Right cardiac atrium (tissue), 5 donors: Measurements from ENCODE around the gene KCNH5. TPM values are rescaled to one million over a fixed set of nuclear protein-coding genes. Genes with fewer than 3 reads are reported as not detected.

Source experiments
- ATAC-seq, 2 donors: fragments of 200-7000 bp; cut with Tn5 transposase; one replicate each; pipeline versions ENCODE4 v1.8.0 to v1.9.1; 2020; ENCODE audit warnings: moderate library complexity in 2 of 2, mild to moderate bottlenecking in 1 of 2
- DNase-seq, 3 donors: peaks; one replicate each; pipeline ENCODE4 v3.0.0-alpha.2; 2020
- H3K27ac ChIP-seq: one replicate; pipeline ENCODE4 v1.5.1; 2013; ENCODE audit warnings: mild to moderate bottlenecking, low read length, control low read depth, moderate library complexity
- H3K27me3 ChIP-seq: one replicate; pipeline ENCODE4 v1.6.1; 2013; ENCODE audit not compliant: control insufficient read depth, insufficient read depth
- H3K4me1 ChIP-seq: one replicate; pipeline ENCODE4 v1.6.1; 2013; ENCODE audit warnings: low read length; ENCODE audit not compliant: control insufficient read depth, insufficient read depth
- H3K4me3 ChIP-seq: one replicate; pipeline ENCODE4 v1.5.1; 2013; ENCODE audit warnings: low read length, control low read depth
- H3K9me3 ChIP-seq: one replicate; pipeline ENCODE4 v1.6.1; 2013; ENCODE audit warnings: low read length; ENCODE audit not compliant: control insufficient read depth
- WGBS: extraction: QIAGEN DNeasy Blood & Tissue Kit; methylation state at CpG from one replicate; pipeline ENCODE4 v1.1.7; 2013; 5-methylcytosine and 5-hydroxymethylcytosine counted together
- intact Hi-C, 4 donors: fragments of 100-400 bp; cut with DNase I; formaldehyde crosslinking; loops; one replicate each; pipeline versions ENCODE4 v1.11.0 to v1.14.0; 2022 to 2023
- polyA plus RNA-seq: library from polyadenylated mRNA; stranded (reverse); fragments of 200-250 nt; gene quantifications from one replicate; pipeline ENCODE4 v1.2.3, GENCODE V29; 2013
- total RNA-seq, 4 donors: library from RNA; stranded (reverse); fragmentation: NEBNext Ultra II Directional; extraction: Animal tissue kit (Norgen Biotek cat#: 25700); gene quantifications; one replicate each; pipeline ENCODE4 v1.2.1, GENCODE V29; 2021
- donor health status: healthy with polysubstance abuse.
- donor health status: DM: no; HTN: yes; CAD: no.
- donor health status: DM: no; HTN: no; CAD: no.
- donor health status: DM: no; HTN: yes; CAD: no; lungs with severe emphysema.
- donor health status: DM: yes; HTN: yes; CAD: no.

KCNH5 gene
- total and polyA plus RNA-seq, 5 donors = not detected

DNA sequence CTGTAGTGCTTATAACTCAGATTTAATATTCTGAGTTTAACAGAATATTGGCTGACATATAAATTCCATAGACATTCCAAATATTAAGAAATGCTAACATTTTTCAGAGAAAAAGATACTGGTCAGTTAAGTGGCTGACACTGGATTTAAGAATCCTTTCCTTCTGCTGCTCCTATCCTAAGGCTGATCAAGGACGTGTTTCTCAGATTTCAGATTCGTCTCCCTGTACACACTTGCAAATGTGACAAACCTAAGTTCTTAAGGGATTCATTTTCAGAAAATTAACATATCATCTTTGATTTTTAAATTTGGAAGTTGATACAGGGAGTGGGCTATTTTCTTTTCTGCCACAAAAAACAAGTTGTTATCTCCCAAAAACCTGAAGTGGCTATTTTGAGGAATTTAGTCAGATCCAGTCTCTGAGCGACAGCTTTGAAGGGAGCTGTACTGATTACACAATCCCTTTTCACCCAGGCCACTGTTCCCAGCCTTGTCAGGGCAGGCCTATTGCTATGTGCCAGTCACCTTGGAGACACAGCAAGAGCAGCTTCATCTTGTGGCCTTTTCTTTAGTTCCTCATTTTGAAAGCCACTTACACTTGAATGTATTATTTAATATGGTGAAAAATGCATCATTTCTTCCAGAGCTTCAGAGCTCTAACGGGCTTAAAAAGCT is 370.6 kb downstream of the KCNH5 start:
- Histone ChIP-seq H3K4me3 (no peak overlapping the region), H3K27ac (no peak overlapping the region), H3K4me1 (no peaks in the 10 kb centered on the region), H3K9me3 (no peaks in the 10 kb centered on the region), H3K27me3 (no peaks in the 10 kb centered on the region)
- intact Hi-C loops = no loop called here
- ATAC-seq (no peak), DNase-seq (no peak)
- 50% methylated on average over 4 of the region's 4 CpGs for whole genome bisulfite sequencing

DNA sequence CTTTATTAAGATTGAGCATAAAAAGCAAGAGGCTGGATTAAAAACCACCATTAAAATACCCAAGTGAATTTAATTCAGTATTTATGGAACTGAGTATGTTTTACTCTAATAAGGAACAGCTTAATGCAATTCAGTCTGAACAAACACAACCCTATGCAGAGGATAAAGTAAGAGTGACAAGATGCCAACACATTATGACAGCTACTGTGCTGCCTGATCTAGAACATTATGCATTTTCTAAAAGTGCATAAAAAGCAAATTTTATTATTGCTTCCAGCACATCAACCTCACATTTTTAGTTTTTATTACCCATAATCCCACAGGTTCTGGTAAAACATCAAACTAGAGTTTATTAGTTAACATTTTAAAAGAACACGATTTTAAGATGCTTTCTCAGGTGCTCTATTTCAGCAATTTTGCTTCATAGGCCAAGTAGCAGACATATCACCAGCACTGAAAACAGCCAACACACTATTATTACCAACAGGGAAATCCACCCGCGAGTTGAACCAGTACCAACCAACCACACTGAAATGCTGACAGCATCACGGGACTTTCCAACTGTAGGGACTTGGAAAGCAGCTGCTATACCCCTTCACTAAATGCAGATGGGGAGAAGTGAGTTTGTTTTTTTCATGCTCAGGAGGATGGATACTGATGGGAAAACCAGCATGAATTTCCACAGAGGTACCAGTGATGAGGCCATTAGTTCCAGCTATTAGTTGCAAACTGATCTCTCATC is 372.1 kb downstream of the KCNH5 start:
- H3K4me3 ChIP-seq = no peak overlapping the region
- no peak overlapping the region for H3K27ac ChIP-seq
- no peaks in the 10 kb centered on the region for H3K9me3 ChIP-seq
- intact Hi-C loops = no loop called here
- H3K4me1 ChIP-seq = no peaks in the 10 kb centered on the region
- no peaks in the 10 kb centered on the region for H3K27me3 ChIP-seq
- DNase-seq = no peak
- no peak for ATAC-seq
- 84% methylated on average over 4 of the region's 4 CpGs for WGBS

DNA sequence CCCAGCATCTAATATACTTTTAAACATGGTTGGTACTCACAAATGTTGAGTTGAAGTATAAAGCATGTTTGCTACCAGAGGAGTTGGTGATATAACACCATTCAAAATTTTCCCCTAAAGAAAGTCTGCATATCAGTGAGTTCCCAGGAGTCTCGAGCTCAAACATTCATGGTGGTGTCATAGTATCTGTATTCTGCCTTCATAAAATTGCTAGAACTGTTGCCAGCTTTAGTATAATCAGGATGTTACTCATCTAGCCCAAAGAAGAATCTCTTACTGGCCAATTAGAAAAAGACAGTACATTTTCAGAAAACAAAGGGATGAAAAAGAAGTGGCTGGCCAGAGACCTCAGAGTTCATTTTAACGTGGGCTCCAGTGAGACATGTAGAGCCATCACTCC is 374.7 kb downstream of the KCNH5 start:
- H3K4me1 ChIP-seq = no peaks in the 10 kb centered on the region
- no peak overlapping the region for H3K4me3 ChIP-seq
- no peaks in the 10 kb centered on the region for H3K9me3 ChIP-seq
- DNase-seq = no peak
- H3K27ac ChIP-seq = no peak overlapping the region
- intact Hi-C loops = no loop called here
- no peak for ATAC-seq
- no peaks in the 10 kb centered on the region for H3K27me3 ChIP-seq
- 46% methylated on average over 2 of the region's 2 CpGs for WGBS

DNA sequence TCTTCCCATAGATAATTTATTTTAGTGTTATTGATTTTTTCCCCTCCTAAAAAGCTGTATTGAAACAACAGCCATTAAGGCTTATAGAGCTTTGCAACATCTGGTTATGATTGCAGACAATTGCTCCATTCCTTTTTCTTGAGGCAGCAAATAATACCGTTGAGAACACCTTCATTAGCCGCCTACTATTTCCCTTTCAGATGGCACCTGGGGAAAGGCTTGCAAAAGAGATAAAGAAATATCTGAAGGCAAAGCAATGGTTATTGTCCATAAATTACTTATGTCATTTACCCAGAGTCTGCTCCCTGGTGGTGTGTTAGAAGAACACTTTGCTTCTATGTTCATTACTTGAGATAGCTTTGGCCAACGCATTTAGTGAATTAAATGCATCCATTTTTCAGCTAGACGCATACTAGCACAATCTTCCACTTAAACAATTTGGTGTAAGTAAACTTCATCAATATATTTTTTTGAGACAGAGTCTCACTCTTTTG is 377.8 kb downstream of the KCNH5 start:
- Histone ChIP-seq H3K27ac (no peak overlapping the region), H3K27me3 (no peaks in the 10 kb centered on the region), H3K9me3 (no peaks in the 10 kb centered on the region), H3K4me3 (no peak overlapping the region), H3K4me1 (no peaks in the 10 kb centered on the region)
- WGBS = 83% methylated on average over 4 of the region's 4 CpGs
- no peak for ATAC-seq
- intact Hi-C loops = no loop called here
- DNase-seq = no peak

DNA sequence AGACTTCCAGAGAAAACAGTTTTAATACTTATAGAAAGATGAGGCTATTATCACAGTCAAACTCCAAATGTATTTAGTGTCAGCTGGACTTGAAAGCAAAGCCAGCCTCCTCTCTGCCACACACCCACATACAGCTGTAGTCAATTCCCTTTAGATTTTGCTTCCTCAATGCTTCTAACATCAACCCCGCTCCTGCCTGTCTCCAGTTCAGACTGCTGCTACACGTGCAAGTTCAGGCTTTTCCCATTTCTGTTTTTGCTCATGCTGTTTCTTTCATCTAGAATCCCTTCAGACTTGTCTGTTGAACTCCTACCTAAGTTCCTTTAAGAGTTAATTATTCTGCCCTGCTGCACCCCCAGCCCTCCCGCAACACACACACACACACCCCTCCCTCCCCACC is 380.0 kb downstream of the KCNH5 start:
- intact Hi-C loops = no loop called here
- H3K4me1 ChIP-seq = no peaks in the 10 kb centered on the region
- H3K27ac ChIP-seq = no peak overlapping the region
- H3K4me3 ChIP-seq = no peak overlapping the region
- no peaks in the 10 kb centered on the region for H3K9me3 ChIP-seq
- H3K27me3 ChIP-seq = no peaks in the 10 kb centered on the region
- ATAC-seq = no peak
- no peak for DNase-seq
- WGBS = 23% methylated on average over 3 of the region's 3 CpGs

DNA sequence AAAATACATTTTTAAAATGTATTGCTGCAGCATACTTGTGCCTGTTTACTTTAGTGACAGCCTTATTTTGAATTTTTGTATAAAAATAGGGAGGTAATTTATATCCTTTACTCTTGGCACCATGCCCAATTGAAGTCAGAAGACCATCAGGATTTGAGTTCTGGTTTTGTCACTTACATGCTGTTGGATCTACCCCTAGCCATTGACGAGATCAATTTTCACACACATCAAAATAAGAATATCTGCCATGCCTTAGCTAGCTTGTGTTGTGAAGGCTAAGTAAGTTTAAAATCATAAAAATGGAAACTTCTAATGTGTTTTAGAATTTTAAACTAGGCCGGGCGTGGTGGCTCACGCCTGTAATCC is 381.8 kb downstream of the KCNH5 start:
- ATAC-seq = no peak
- intact Hi-C loops = no loop called here
- DNase-seq = no peak

DNA sequence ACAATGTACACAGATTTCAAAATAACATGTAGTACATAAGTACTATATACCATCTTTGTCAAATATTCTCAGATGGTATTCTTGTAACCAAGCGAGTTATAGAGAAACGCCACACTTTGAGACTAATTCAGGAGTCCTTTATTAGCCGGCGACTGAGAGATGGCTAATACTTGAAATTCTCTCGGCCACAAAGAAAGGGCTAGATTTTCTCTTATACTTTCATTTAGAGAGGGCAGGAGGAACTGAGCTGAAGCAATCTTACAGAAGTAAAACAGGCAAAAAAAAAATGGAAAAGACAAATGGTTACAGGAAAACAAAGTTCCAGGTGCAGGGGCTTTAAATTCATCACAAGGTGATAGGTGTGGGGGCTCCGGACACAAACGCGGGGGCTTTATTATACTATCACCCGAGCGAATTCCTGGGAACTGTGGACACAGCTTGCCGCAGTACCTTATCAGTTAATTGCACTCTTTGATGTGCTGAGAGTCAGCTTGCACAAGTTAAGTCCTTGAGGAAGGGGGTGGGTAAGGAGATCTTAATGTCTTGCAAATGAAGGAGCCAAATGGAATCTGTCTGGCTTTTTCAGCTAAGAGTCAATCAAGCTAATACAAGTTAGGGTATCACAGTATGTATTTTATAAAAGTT is 382.3 kb downstream of the KCNH5 start:
- no peak overlapping the region for H3K4me3 ChIP-seq
- H3K27ac ChIP-seq = no peak overlapping the region
- intact Hi-C loops = no loop called here
- no peak for DNase-seq
- ATAC-seq = no peak
- H3K4me1 ChIP-seq = no peaks in the 10 kb centered on the region
- no peaks in the 10 kb centered on the region for H3K27me3 ChIP-seq
- 21% methylated on average over 11 of the region's 11 CpGs for WGBS
- H3K9me3 ChIP-seq = no peaks in the 10 kb centered on the region

More for the DNA sequence above, 381.8 kb downstream of the KCNH5 start:
- Histone ChIP-seq H3K4me1 (no peaks in the 10 kb centered on the region), H3K27ac (no peak overlapping the region), H3K4me3 (no peak overlapping the region), H3K27me3 (no peaks in the 10 kb centered on the region), H3K9me3 (no peaks in the 10 kb centered on the region)
- 71% methylated on average over 4 of the region's 4 CpGs for WGBS

DNA sequence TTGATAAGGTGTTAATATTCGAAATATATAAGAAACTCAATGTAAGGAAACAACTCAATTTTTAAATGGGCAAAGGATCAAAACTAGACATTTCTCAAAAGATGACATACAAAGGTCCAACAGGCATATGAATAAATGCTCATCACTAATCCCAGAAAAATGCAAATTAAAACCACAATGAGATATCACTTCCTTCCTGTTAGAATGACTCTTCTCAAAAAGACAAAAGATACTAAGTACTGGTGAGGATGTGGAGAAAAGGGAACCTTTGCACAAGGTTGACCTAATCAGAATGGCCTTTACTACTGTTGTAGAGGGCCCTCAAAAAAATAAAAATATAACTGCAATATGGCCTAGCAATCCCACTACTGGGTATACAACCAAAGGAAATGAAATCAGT is 383.4 kb downstream of the KCNH5 start:
- H3K4me3 ChIP-seq = no peak overlapping the region
- H3K4me1 ChIP-seq = no peaks in the 10 kb centered on the region
- no peak for DNase-seq
- no peak overlapping the region for H3K27ac ChIP-seq
- 89% methylated on average over 1 of the region's 1 CpG for WGBS
- ATAC-seq = no peak
- H3K9me3 ChIP-seq = no peaks in the 10 kb centered on the region
- no peaks in the 10 kb centered on the region for H3K27me3 ChIP-seq
- intact Hi-C loops = no loop called here

DNA sequence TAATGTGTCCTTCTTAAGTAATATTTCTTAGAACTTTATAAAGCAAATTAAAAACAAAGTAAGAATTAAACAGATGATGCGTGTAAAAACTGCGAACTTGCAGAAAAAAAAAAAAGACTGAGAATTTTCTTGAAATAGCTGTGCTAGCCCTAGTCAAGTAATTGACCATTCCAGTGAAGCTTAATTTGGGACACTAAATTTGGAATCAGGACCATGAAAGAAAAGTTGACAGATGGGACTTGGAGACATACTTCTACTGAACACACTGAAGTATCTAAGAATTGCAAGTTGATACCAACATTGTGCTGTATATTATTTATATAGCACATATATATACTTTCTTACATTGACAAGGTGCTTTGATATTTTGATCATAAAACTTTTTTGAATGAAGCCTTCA is 386.6 kb downstream of the KCNH5 start:
- ATAC-seq (no peak), DNase-seq (no peak)
- Histone ChIP-seq H3K9me3 (no peaks in the 10 kb centered on the region), H3K27ac (no peak overlapping the region), H3K4me1 (no peaks in the 10 kb centered on the region), H3K4me3 (no peak overlapping the region), H3K27me3 (no peaks in the 10 kb centered on the region)
- intact Hi-C loops = no loop called here
- 92% methylated on average over 2 of the region's 2 CpGs for WGBS

DNA sequence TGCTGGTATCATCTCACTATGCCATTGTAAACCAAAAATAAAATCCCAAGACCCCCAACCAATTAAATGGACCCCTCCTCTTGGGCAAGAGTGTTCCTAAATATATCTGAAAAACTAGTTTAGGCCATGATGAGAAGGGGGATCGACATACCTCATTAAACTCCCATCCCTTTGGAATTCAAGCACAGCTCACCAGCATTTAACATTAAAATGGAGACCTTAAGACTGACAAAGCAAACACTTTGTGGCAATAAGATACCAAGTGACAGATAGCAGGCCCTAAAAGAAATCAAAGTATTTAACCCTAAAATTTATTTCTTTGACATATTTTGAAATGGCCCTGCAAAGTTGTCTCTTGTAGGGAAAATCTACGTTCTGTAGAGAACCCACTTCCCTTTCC is 387.9 kb downstream of the KCNH5 start:
- Histone ChIP-seq H3K27me3 (no peaks in the 10 kb centered on the region), H3K4me1 (no peaks in the 10 kb centered on the region), H3K27ac (no peak overlapping the region), H3K9me3 (no peaks in the 10 kb centered on the region), H3K4me3 (no peak overlapping the region)
- no peak for ATAC-seq
- DNase-seq = no peak
- intact Hi-C loops = no loop called here
- WGBS = 66% methylated on average over 2 of the region's 2 CpGs

DNA sequence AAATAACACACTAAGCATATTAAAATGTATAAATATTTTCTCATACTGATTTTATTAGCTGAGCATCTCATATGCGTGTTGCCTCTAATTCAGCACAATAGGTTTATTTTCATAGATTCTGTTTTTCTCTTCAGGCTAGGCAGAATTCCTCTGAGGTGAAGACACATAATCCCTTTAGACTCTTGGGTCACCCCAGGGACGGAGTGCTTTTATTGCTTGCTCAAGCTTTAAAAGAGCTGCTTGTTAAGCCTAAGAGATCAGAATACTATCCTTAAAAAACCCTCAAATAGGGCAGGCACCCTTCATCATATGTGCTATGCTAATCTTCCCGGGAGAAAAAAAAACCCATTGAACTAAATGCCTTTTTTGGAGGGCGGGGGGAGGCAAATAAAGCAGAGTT is 390.1 kb downstream of the KCNH5 start:
- 55% methylated on average over 4 of the region's 4 CpGs for WGBS
- no peak for ATAC-seq
- Histone ChIP-seq H3K4me3 (no peak overlapping the region), H3K27ac (no peak overlapping the region), H3K9me3 (no peaks in the 10 kb centered on the region), H3K27me3 (no peaks in the 10 kb centered on the region), H3K4me1 (no peaks in the 10 kb centered on the region)
- no peak for DNase-seq
- intact Hi-C loops = no loop called here
